Skeletal muscle tissue (tissue), 4 donors: Measurements from ENCODE around the gene MOCOS. TPM values are rescaled to one million over a fixed set of nuclear protein-coding genes. Genes with fewer than 3 reads are reported as not detected.

Source experiments
- H3K27ac ChIP-seq: one replicate; pipeline ENCODE4 v1.7.0; 2013; ENCODE audit warnings: mild to moderate bottlenecking, low read depth, low read length, inconsistent platforms
- H3K27me3 ChIP-seq, 3 donors: one replicate each; pipeline ENCODE4 v1.7.0; 2013; ENCODE audit warnings: low read length in 3 of 3; ENCODE audit not compliant: control insufficient read depth in 3 of 3, insufficient read depth in 3 of 3
- H3K36me3 ChIP-seq, 3 donors: one replicate each; pipeline ENCODE4 v1.7.0; 2013; ENCODE audit warnings: low read length in 3 of 3; ENCODE audit not compliant: control insufficient read depth in 3 of 3, insufficient read depth in 3 of 3
- H3K4me1 ChIP-seq, 3 donors: one replicate each; pipeline ENCODE4 v1.7.0; 2013; ENCODE audit warnings: low read length in 3 of 3, mild to moderate bottlenecking in 3 of 3; ENCODE audit not compliant: control insufficient read depth in 3 of 3, insufficient read depth in 3 of 3
- H3K4me3 ChIP-seq, 3 donors: one replicate each; pipeline ENCODE4 v1.7.0; 2013; ENCODE audit warnings: low read length in 3 of 3
- H3K9ac ChIP-seq, 3 donors: one replicate each; pipeline ENCODE4 v1.7.0; 2013; ENCODE audit warnings: low read length in 3 of 3, mild to moderate bottlenecking in 3 of 3, moderate library complexity in 2 of 3, low read depth in 1 of 3
- H3K9me3 ChIP-seq, 3 donors: one replicate each; pipeline ENCODE4 v1.7.0; 2013; ENCODE audit warnings: low read length in 3 of 3; ENCODE audit not compliant: control insufficient read depth in 3 of 3
- total RNA-seq: library from RNA; depleted of rRNA; stranded (reverse); fragments of >200 nt; gene quantifications from one replicate; pipeline ENCODE4 v1.2.3, GENCODE V29; 2014
- donor health status: Osteomylitis.

MOCOS gene
- total RNA-seq, 1 donor from 2014 or later = 0.52 TPM

GRCh38 chr18:36176711-36177110, 10.6 kb upstream of the MOCOS start:
- peaks cover 0 to 7% (median 3%) of the 10 kb centered on the region in 3 donors for H3K4me1 ChIP-seq
- H3K27ac ChIP-seq = no peak overlapping the region
- peaks cover 29 to 48% (median 33%) of the 10 kb centered on the region in 3 donors for H3K36me3 ChIP-seq
- H3K9me3 ChIP-seq = no peaks in the 10 kb centered on the region
- no peaks in the 10 kb centered on the region for H3K27me3 ChIP-seq
- no peak overlapping the region for H3K4me3 ChIP-seq
- no peak overlapping the region for H3K9ac ChIP-seq

GRCh38 chr18:36177913-36178312, 9.4 kb upstream of the MOCOS start:
- H3K27ac ChIP-seq = no peak overlapping the region

GRCh38 chr18:36179562-36180355, 7.5 kb upstream of the MOCOS start:
- H3K9me3 ChIP-seq = no peaks in the 10 kb centered on the region

More at GRCh38 chr18:36177913-36178312, 9.4 kb upstream of the MOCOS start:
- Histone ChIP-seq H3K9ac (no peak overlapping the region), H3K4me3 (no peak overlapping the region), H3K36me3 (peaks cover 23 to 40% (median 24%) of the 10 kb centered on the region in 3 donors), H3K9me3 (no peaks in the 10 kb centered on the region), H3K27me3 (no peaks in the 10 kb centered on the region), H3K4me1 (peaks cover 0 to 7% (median 3%) of the 10 kb centered on the region in 3 donors)

GRCh38 chr18:36181441-36181840, 5.9 kb upstream of the MOCOS start:
- H3K4me1 ChIP-seq = peaks cover 0 to 9% (median 3%) of the 10 kb centered on the region in 3 donors
- peaks cover 0 to 21% (median 6%) of the 10 kb centered on the region in 3 donors for H3K27me3 ChIP-seq
- no peak overlapping the region for H3K9ac ChIP-seq
- H3K4me3 ChIP-seq = no peak overlapping the region
- peaks cover 0 to 11% (median 4%) of the 10 kb centered on the region in 3 donors for H3K36me3 ChIP-seq
- H3K9me3 ChIP-seq = no peaks in the 10 kb centered on the region
- H3K27ac ChIP-seq = no peak overlapping the region

More at GRCh38 chr18:36179562-36180355, 7.5 kb upstream of the MOCOS start:
- Histone ChIP-seq H3K9ac (no peak overlapping the region), H3K36me3 (peaks cover 11 to 26% (median 16%) of the 10 kb centered on the region in 3 donors), H3K4me3 (no peak overlapping the region), H3K27ac (no peak overlapping the region), H3K27me3 (peaks cover 0 to 5% (median 0%) of the 10 kb centered on the region in 3 donors), H3K4me1 (peaks cover 0 to 7% (median 3%) of the 10 kb centered on the region in 3 donors)

- Histone ChIP-seq H3K9me3 (no peaks in the 10 kb centered on the region), H3K27ac (no peak overlapping the region), H3K4me1 (peaks cover 3 to 12% (median 3%) of the 10 kb centered on the region in 3 donors)
These were observed 5.3 kb upstream of the MOCOS start for GRCh38 chr18:36181898-36182506.

GRCh38 chr18:36183033-36183432, 4.3 kb upstream of the MOCOS start:
- Histone ChIP-seq H3K36me3 (no peaks in the 10 kb centered on the region), H3K4me3 (no peak overlapping the region), H3K9ac (no peak overlapping the region), H3K4me1 (peaks cover 9 to 19% (median 10%) of the 10 kb centered on the region in 3 donors), H3K27me3 (peaks cover 0 to 34% (median 6%) of the 10 kb centered on the region in 3 donors), H3K9me3 (no peaks in the 10 kb centered on the region), H3K27ac (no peak overlapping the region)

More at GRCh38 chr18:36181898-36182506, 5.3 kb upstream of the MOCOS start:
- H3K36me3 ChIP-seq = peaks cover 0 to 6% (median 1%) of the 10 kb centered on the region in 3 donors
- no peak overlapping the region for H3K4me3 ChIP-seq
- no peak overlapping the region for H3K9ac ChIP-seq
- H3K27me3 ChIP-seq = peaks cover 0 to 26% (median 6%) of the 10 kb centered on the region in 3 donors

- H3K27ac ChIP-seq = no peak overlapping the region
- peaks cover 13 to 25% (median 15%) of the 10 kb centered on the region in 3 donors for H3K4me1 ChIP-seq
- H3K9ac ChIP-seq = no peak overlapping the region
- H3K9me3 ChIP-seq = no peaks in the 10 kb centered on the region
- peaks cover 2 to 39% (median 6%) of the 10 kb centered on the region in 3 donors for H3K27me3 ChIP-seq
- H3K36me3 ChIP-seq = no peaks in the 10 kb centered on the region
- no peak overlapping the region for H3K4me3 ChIP-seq
These were observed 3.3 kb upstream of the MOCOS start for GRCh38 chr18:36183987-36184386.

- Histone ChIP-seq H3K9me3 (no peaks in the 10 kb centered on the region), H3K27me3 (peaks cover 2 to 39% (median 6%) of the 10 kb centered on the region in 3 donors), H3K4me1 (peaks cover 12 to 18% (median 15%) of the 10 kb centered on the region in 3 donors), H3K36me3 (no peaks in the 10 kb centered on the region), H3K9ac (no peak overlapping the region), H3K27ac (no peak overlapping the region), H3K4me3 (no peak overlapping the region)
These were observed 2.1 kb upstream of the MOCOS start for GRCh38 chr18:36185157-36185556.

- no peaks in the 10 kb centered on the region for H3K9me3 ChIP-seq
- peak overlapping the region in 1 of 3 donors; percentile 84 for H3K4me3 ChIP-seq
- H3K27me3 ChIP-seq = peaks cover 2 to 39% (median 6%) of the 10 kb centered on the region in 3 donors
- no peak overlapping the region for H3K9ac ChIP-seq
- no peak overlapping the region for H3K27ac ChIP-seq
- H3K4me1 ChIP-seq = peaks cover 10 to 18% (median 15%) of the 10 kb centered on the region in 3 donors
- no peaks in the 10 kb centered on the region for H3K36me3 ChIP-seq
These were observed 1.3 kb upstream of the MOCOS start for GRCh38 chr18:36185901-36186460.
